MM.1S (cell line): Measurements from ENCODE around the gene SSC5D.
A peak's percentile ranks its signal among the peaks of the same experiment; 100 is the strongest.

Source experiments
- DNase-seq: peaks from one replicate; pipeline ENCODE4 v3.0.0-alpha.2; 2015
- H2AFZ ChIP-seq: fragments of 300-600 bp; sonication (generic); 2 replicates; pipeline ENCODE4 v1.6.0; 2016; ENCODE audit warnings: antibody characterized with exemption, low read length
- H3F3A ChIP-seq: fragments of 300-600 bp; sonication (generic); 2 replicates; pipeline ENCODE4 v1.6.1; 2016; ENCODE audit warnings: mild to moderate bottlenecking, antibody characterized with exemption, low read length, moderate library complexity, mixed read lengths; ENCODE audit not compliant: insufficient read depth
- H3K27ac ChIP-seq: fragments of 300-600 bp; sonication (generic); 2 replicates; pipeline ENCODE4 v1.5.1; 2016; ENCODE audit warnings: mild to moderate bottlenecking, low read length
- H3K27me3 ChIP-seq: fragments of 300-600 bp; sonication (generic); replicated peaks from 2 replicates; pipeline ENCODE4 v1.6.0; 2016; ENCODE audit warnings: low read length; ENCODE audit not compliant: insufficient read depth
- H3K36me3 ChIP-seq: fragments of 300-600 bp; sonication (generic); replicated peaks from 2 replicates; pipeline ENCODE4 v1.6.1; 2016; ENCODE audit warnings: mild to moderate bottlenecking, low read length, mixed read lengths; ENCODE audit not compliant: insufficient read depth
- H3K4me1 ChIP-seq: fragments of 300-600 bp; sonication (generic); 2 replicates; pipeline ENCODE4 v1.6.1; 2016; ENCODE audit warnings: low read length, mixed read lengths
- H3K4me2 ChIP-seq: fragments of 300-600 bp; sonication (generic); 2 replicates; pipeline ENCODE4 v1.6.0; 2016; ENCODE audit warnings: low read depth, low read length
- H3K4me3 ChIP-seq: fragments of 300-600 bp; sonication (generic); 2 replicates; pipeline ENCODE4 v1.5.1; 2016; ENCODE audit warnings: low read length, mixed read lengths
- H3K79me2 ChIP-seq: fragments of 300-600 bp; sonication (generic); 2 replicates; pipeline ENCODE4 v1.6.1; 2016; ENCODE audit warnings: mixed run types, low read length, mixed read lengths
- H3K9ac ChIP-seq: fragments of 300-600 bp; sonication (generic); 2 replicates; pipeline ENCODE4 v1.6.1; 2016; ENCODE audit warnings: low read length, mixed read lengths
- H3K9me2 ChIP-seq: fragments of 300-600 bp; sonication (generic); replicated peaks from 2 replicates; pipeline ENCODE4 v1.6.1; 2016; ENCODE audit warnings: mild to moderate bottlenecking, low read length, mixed read lengths; ENCODE audit not compliant: insufficient read depth
- H3K9me3 ChIP-seq: fragments of 300-600 bp; sonication (generic); replicated peaks from 2 replicates; pipeline ENCODE4 v1.6.1; 2016; ENCODE audit warnings: mild to moderate bottlenecking, low read length, mixed read lengths; ENCODE audit not compliant: insufficient read depth
- H4K20me1 ChIP-seq: fragments of 300-600 bp; sonication (generic); 2 replicates; pipeline ENCODE4 v1.6.1; 2016; ENCODE audit warnings: mild to moderate bottlenecking, low read length, moderate library complexity, mixed read lengths; ENCODE audit not compliant: insufficient read depth
- EZH2 ChIP-seq: fragments of 300-600 bp; sonication (generic); optimal IDR thresholded peaks from 2 replicates; pipeline ENCODE3; 2017; ENCODE audit warnings: low read depth, mild to moderate bottlenecking, antibody characterized with exemption, low read length, mixed read lengths
- EZH2phosphoT487 ChIP-seq: fragments of 300-600 bp; sonication (generic); IDR thresholded peaks from 2 replicates; pipeline ENCODE4 v1.6.1; 2018; ENCODE audit warnings: antibody characterized with exemption, low read length
- TF ChIP-seq, protein P1 (sequence below): fragments of 300-600 bp; sonication (generic); IDR thresholded peaks from 2 replicates; pipeline ENCODE4 v1.5.1; 2016; ENCODE audit warnings: antibody characterized with exemption, low read length, mixed read lengths

SSC5D gene

DNA sequence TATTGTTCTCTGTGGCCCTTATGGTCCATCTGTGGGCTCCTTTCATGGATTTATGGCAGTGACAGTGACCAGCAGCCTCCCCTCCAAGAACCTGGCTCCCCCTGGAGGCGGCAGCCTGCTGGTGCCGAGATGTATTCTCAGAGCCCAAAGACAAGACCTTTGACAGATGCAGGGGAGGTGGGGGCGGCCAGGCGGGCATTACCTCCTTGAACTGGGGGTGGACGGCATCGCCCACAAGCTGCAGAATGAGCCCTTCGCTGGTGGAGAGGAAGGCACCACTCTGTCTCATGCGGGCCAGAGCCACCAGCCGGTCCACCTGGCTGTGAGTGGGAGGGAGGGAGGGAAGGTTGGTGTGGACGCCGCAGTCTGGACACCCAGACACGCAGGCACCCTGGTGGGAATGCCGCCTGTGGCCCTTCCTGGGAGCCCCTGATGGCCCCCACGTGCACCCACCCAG lies 33.4 kb upstream of the SSC5D start:
- Histone ChIP-seq H3K4me3 (no peak overlapping the region), H3K9me2 (no peaks in the 10 kb centered on the region), H3K9ac (no peak overlapping the region), H3F3A (no peaks in the 10 kb centered on the region), H3K36me3 (no peaks in the 10 kb centered on the region), H3K9me3 (no peaks in the 10 kb centered on the region), H3K4me1 (no peaks in the 10 kb centered on the region), H3K27ac (no peak overlapping the region), H2AFZ (no peak overlapping the region), H3K79me2 (no peaks in the 10 kb centered on the region), H3K4me2 (no peak overlapping the region), H4K20me1 (no peaks in the 10 kb centered on the region), H3K27me3 (peaks cover 17% of the 10 kb centered on the region)
- TF ChIP-seq, protein P1, sequence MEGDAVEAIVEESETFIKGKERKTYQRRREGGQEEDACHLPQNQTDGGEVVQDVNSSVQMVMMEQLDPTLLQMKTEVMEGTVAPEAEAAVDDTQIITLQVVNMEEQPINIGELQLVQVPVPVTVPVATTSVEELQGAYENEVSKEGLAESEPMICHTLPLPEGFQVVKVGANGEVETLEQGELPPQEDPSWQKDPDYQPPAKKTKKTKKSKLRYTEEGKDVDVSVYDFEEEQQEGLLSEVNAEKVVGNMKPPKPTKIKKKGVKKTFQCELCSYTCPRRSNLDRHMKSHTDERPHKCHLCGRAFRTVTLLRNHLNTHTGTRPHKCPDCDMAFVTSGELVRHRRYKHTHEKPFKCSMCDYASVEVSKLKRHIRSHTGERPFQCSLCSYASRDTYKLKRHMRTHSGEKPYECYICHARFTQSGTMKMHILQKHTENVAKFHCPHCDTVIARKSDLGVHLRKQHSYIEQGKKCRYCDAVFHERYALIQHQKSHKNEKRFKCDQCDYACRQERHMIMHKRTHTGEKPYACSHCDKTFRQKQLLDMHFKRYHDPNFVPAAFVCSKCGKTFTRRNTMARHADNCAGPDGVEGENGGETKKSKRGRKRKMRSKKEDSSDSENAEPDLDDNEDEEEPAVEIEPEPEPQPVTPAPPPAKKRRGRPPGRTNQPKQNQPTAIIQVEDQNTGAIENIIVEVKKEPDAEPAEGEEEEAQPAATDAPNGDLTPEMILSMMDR, result peak; percentile 67
- no peak for TF ChIP-seq EZH2
- TF ChIP-seq EZH2phosphoT487, result no peak
- no peak for DNase-seq

DNA sequence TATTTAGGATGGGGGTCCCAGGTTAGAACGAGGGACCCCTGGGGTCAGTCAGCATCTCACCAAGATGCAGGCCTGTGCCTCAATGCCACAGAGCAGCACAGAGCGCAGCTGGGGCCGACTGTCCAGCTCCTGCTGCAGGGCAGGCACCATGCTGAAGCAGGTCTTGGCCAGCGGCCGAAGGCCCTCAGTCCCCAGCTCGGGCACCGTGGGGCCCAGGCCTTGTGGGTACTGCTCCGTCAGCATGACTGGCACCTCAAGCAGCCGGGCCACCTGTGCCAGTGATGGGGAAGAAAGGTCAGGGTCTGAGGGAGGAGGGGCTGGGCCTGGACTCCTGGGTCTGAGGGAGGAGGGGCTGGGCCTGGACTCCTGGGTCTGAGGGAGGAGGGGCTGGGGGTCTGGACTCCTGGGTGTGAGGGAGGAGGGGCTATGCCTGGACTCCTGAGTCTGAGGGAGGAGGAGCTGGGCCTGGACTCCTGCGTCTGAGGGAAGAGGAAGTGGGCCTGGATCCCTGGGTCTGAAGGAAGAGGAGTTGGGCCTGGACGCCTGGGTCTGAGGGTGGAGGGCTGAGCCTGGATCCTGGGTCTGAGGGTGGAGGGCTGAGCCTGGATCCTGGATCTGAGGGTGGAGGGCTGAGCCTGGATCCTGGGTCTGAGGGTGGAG lies 32.5 kb upstream of the SSC5D start:
- no peak overlapping the region for H3K4me3 ChIP-seq
- no peaks in the 10 kb centered on the region for H4K20me1 ChIP-seq
- H3K27ac ChIP-seq, result no peak overlapping the region
- no peaks in the 10 kb centered on the region for H3K9me3 ChIP-seq
- H3K79me2 ChIP-seq, result no peaks in the 10 kb centered on the region
- H2AFZ ChIP-seq, result no peak overlapping the region
- no peaks in the 10 kb centered on the region for H3K4me1 ChIP-seq
- no peaks in the 10 kb centered on the region for H3K9me2 ChIP-seq
- H3K36me3 ChIP-seq, result no peaks in the 10 kb centered on the region
- H3K9ac ChIP-seq, result no peak overlapping the region
- H3K4me2 ChIP-seq, result no peak overlapping the region
- peaks cover 12% of the 10 kb centered on the region for H3K27me3 ChIP-seq
- TF ChIP-seq, protein P1, result no peak
- TF ChIP-seq EZH2 (no peak), EZH2phosphoT487 (no peak)
- no peak for DNase-seq
- 0 out of 2 replicates have a peak, but pooled peaks cover 4% of the 10 kb centered on the region for H3F3A ChIP-seq

DNA sequence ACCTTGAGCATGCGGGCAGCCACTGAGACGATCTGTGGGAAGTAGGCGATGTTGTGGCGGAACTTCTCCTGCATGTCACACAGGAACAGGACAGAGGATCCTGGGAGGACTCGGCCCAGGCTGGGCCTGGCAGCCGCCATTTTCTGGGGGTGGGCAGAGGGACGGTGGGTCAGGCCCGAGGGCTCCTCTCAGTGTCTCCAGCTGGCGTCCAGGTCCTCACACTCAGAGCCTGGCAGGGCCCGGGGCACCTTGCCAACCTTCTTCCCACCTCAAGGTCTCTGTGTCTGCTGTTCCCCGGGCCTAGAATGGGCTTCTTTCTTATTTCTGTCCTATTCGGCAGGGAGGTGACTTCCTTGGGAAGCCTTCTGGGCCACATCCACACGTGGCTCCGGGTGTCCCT lies 31.9 kb upstream of the SSC5D start:
- Histone ChIP-seq H3K9me3 (no peaks in the 10 kb centered on the region), H3F3A (0 out of 2 replicates have a peak, but pooled peaks cover 4% of the 10 kb centered on the region), H3K79me2 (peaks cover 3% of the 10 kb centered on the region; the same call in 1 of the 2 replicates), H3K36me3 (no peaks in the 10 kb centered on the region), H3K4me2 (no peak overlapping the region), H3K27ac (no peak overlapping the region), H3K9ac (no peak overlapping the region), H3K9me2 (no peaks in the 10 kb centered on the region), H3K27me3 (peaks cover 10% of the 10 kb centered on the region), H4K20me1 (no peaks in the 10 kb centered on the region), H2AFZ (no peak overlapping the region), H3K4me3 (no peak overlapping the region), H3K4me1 (no peaks in the 10 kb centered on the region)
- DNase-seq, result no peak
- TF ChIP-seq EZH2phosphoT487, result no peak
- TF ChIP-seq, protein P1, result no peak
